GM12892 (cell line): ENCODE data around the gene CASR.

Experiments used
- POLR2A ChIP-seq: IDR thresholded peaks from 2 replicates; pipeline ENCODE4 v1.6.1; 2011; ENCODE audit warnings: low read depth, low read length, control low read depth
- POLR2AphosphoS5 ChIP-seq: IDR thresholded peaks from 2 replicates; pipeline ENCODE4 v1.6.1; 2011; ENCODE audit warnings: low read depth, low read length, control low read depth
- TAF1 ChIP-seq: IDR thresholded peaks from 2 replicates; pipeline ENCODE4 v1.6.1; 2011; ENCODE audit warnings: low read depth, mild to moderate bottlenecking, control low read depth, low read length, borderline replicate concordance

GRCh38 chr3:122271246-122271898 is 87.9 kb downstream of the CASR start:
- TF ChIP-seq POLR2A (no peak), POLR2AphosphoS5 (no peak), TAF1 (no peak)
